ENCODE measurements around the gene PPM1D.

- TF ChIP-seq CTCF (IDR thresholded peaks at IDR 0.05) = no peak
- no peak for TF ChIP-seq POLR2AphosphoS5 (IDR thresholded peaks at IDR 0.05)
- TF ChIP-seq POLR2A (IDR thresholded peaks at IDR 0.05) = no peak
Observed at GRCh38 chr17:60679287-60679686, 79.3 kb downstream of the PPM1D start.

Data from sigmoid colon (tissue), 4 donors.